ENCODE data around the gene PRR36. TPM values are rescaled to one million over a fixed set of nuclear protein-coding genes. Genes with fewer than 3 reads are reported as not detected.
A peak's percentile ranks its signal among the peaks of the same experiment; 100 is the strongest.

Gene PRR36
- total RNA-seq, 6 experiments from 2014 or later, result 0.05 to 0.18 (median 0.09) TPM; not detected in 2

DNA sequence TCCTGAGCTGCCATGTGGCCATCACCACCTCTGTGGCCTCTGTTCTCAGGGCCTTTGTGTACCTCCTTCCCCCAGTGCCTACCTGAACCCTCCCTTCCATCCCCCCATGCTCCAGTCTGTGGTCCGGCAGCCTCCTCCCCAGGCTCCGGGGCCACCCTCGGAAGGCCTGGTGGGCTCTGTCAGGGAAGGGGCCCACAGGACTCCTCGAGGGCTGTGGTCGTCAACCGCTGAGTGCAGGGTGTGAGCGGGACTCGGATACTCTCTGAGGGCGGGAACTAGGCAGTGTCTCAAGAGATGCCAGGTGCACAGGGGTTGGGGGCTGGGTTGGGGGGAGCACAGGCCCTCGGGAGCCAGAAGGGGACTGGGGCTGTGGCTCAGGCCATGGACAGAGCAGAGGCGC lies 33.4 kb upstream of the PRR36 start:
- Mint-ChIP-seq H3K27ac (no peak overlapping the region), H3K36me3 (ENCODE audit: low read depth) (peaks cover 7% of the 10 kb centered on the region), H3K9me3 (no peaks in the 10 kb centered on the region), H3K4me1 (ENCODE audit: low read depth) (peaks cover 18% of the 10 kb centered on the region), H3K27me3 (ENCODE audit: insufficient read depth) (peaks cover 8% of the 10 kb centered on the region), H3K4me3 (no peak overlapping the region)
- no peak for DNase-seq
- TF ChIP-seq, protein P1, sequence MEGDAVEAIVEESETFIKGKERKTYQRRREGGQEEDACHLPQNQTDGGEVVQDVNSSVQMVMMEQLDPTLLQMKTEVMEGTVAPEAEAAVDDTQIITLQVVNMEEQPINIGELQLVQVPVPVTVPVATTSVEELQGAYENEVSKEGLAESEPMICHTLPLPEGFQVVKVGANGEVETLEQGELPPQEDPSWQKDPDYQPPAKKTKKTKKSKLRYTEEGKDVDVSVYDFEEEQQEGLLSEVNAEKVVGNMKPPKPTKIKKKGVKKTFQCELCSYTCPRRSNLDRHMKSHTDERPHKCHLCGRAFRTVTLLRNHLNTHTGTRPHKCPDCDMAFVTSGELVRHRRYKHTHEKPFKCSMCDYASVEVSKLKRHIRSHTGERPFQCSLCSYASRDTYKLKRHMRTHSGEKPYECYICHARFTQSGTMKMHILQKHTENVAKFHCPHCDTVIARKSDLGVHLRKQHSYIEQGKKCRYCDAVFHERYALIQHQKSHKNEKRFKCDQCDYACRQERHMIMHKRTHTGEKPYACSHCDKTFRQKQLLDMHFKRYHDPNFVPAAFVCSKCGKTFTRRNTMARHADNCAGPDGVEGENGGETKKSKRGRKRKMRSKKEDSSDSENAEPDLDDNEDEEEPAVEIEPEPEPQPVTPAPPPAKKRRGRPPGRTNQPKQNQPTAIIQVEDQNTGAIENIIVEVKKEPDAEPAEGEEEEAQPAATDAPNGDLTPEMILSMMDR (IDR thresholded peaks at IDR 0.05), result no peak

DNA sequence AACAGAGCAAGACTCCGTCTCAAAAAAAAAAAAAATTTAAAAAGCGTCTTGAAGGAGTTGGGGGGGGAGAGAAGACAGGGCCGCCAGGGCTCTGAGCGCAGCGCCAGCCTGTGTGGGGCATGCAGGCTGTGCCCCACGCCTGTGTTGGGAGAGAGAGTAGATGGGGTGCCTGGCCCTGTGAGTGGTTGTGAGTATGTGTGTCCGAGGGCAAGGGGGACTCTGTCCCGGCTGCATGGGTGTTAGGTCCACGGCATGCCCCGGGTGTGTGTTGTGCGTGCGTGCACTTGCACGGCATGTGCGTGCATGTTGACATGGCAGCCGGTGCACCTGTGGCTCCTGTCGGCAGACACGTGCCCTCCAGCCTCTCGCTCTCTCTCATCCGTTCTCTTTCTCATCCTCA lies 32.9 kb upstream of the PRR36 start:
- H3K27ac Mint-ChIP-seq, result no peak overlapping the region
- no peaks in the 10 kb centered on the region for H3K9me3 Mint-ChIP-seq
- peaks cover 21% of the 10 kb centered on the region for H3K4me1 Mint-ChIP-seq (ENCODE audit: low read depth)
- H3K4me3 Mint-ChIP-seq, result no peak overlapping the region
- no peak for DNase-seq
- TF ChIP-seq, protein P1 (IDR thresholded peaks at IDR 0.05), result no peak
- H3K36me3 Mint-ChIP-seq (ENCODE audit: low read depth), result peaks cover 7% of the 10 kb centered on the region
- H3K27me3 Mint-ChIP-seq (ENCODE audit: insufficient read depth), result peaks cover 8% of the 10 kb centered on the region

DNA sequence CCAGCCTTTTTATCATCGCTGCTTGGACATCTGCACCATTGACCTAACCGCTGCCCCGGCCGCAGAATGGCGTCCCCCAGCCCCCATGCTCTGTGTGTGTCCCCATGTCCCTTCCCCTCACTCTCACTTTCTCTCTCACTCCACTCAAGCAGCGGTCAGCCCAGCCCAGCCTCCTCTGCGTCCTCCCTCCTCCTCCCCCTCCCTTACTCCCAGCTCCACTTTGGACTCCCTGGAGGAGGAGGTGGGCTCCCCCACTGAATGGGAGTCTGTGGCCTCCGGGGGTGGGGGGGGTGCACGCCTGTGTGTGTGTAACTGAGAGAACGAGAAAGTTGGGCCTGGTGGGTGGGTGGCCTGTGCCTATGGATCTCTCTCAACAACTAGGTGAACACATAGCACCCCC lies 31.7 kb upstream of the PRR36 start:
- Mint-ChIP-seq H3K36me3 (ENCODE audit: low read depth) (peaks cover 7% of the 10 kb centered on the region), H3K4me3 (peak overlapping the region; percentile 69), H3K9me3 (no peaks in the 10 kb centered on the region), H3K27ac (peak overlapping the region; percentile 51; the same call in 1 of the 2 replicates), H3K4me1 (ENCODE audit: low read depth) (peaks cover 21% of the 10 kb centered on the region), H3K27me3 (ENCODE audit: insufficient read depth) (peaks cover 5% of the 10 kb centered on the region)
- DNase-seq, result no peak
- TF ChIP-seq, protein P1 (IDR thresholded peaks at IDR 0.05), result no peak

DNA sequence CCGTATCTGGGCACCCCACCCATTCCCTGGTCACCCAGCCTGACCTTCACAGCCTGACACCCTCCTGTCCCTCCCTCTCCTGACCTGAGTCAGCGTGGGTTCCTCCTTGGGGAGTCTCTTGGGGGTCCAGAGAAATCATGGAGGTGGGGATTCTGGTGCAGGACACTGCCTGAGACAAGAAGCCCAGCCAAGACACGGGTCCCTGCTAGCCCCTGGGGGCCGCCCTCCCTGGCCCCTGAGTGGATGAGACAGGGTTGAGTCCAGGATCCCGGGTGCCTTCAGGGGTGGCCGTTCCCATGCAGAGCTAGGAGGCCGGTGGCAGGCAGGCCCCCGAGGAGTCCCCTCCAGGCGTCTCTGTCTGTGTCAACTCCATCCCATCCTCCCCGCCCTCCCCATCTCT lies 31.1 kb upstream of the PRR36 start:
- Mint-ChIP-seq H3K27me3 (ENCODE audit: insufficient read depth) (peaks cover 5% of the 10 kb centered on the region), H3K9me3 (no peaks in the 10 kb centered on the region), H3K4me3 (peak overlapping the region; percentile 91), H3K27ac (peak overlapping the region; percentile 91), H3K36me3 (ENCODE audit: low read depth) (peaks cover 7% of the 10 kb centered on the region), H3K4me1 (ENCODE audit: low read depth) (peaks cover 21% of the 10 kb centered on the region)
- DNase-seq, result no peak
- TF ChIP-seq, protein P1 (IDR thresholded peaks at IDR 0.05), result no peak

DNA sequence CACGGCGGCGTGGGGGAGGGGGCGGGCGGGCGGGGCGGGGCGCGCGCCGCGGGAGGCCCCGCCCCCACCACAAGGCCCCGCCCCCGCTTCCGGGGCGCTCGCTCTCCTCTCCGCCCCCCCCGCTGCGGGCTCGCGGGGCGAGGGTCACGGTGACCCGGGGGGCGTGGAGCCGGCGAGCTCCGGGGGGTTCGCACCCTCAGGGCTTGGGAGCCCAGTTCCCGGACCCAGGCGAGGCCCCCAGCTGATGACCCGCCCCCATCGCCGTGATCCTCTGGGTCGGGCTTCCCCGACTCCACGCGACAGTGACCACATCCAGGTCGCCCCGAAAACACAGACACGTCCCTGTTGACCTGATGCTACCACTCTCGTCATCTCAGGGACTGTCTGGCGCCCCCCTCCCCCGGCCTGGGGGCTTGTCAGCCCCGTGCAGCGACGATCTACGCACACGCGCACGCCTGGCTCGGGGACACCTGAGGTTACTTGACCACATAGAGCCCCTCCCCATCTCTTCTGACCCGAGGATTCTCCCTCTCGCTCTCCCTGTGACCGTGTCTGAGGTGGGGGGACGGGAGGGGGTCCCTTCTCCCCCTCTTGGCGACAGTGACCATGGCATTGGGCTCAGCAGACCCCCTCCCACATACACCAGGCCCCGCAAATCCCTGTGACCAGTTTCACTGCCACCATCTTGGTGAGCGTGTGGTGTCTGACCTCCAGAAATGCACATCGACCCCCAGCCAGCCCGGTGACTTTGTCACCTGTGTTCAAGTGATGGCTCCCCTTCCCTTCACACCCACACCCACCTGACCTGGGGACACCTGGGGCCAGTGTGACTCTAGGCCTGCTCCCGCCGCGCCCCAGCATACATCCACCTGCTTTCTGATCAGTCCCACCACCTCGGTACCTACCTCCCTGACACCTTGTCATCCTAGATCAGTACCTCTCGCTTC lies 30.2 kb upstream of the PRR36 start:
- Mint-ChIP-seq H3K4me3 (peak overlapping the region; percentile 93), H3K36me3 (ENCODE audit: low read depth) (peaks cover 7% of the 10 kb centered on the region), H3K4me1 (ENCODE audit: low read depth) (peaks cover 21% of the 10 kb centered on the region), H3K27ac (peak overlapping the region; percentile 91), H3K27me3 (ENCODE audit: insufficient read depth) (peaks cover 5% of the 10 kb centered on the region), H3K9me3 (no peaks in the 10 kb centered on the region)
- DNase-seq, result no peak
- TF ChIP-seq, protein P1 (IDR thresholded peaks at IDR 0.05), result no peak

Data from HFFc6 (cell line).